ENCODE results near the gene ZNF93. TPM values are rescaled to one million over a fixed set of nuclear protein-coding genes. Genes with fewer than 3 reads are reported as not detected.

ZNF93 gene
- total and polyA plus RNA-seq, 2 of the 4 experiments (the other 2 are of a cell fraction) = 3.7 to 10.6 TPM

GRCh38 chr19:19964416-19964815 lies 63.7 kb downstream of the ZNF93 start:
- Histone ChIP-seq H2BK5ac (ENCODE audit: low read depth, low read length, poor library complexity, severe bottlenecking) (no peak overlapping the region), H3K4me3 (ENCODE audit: insufficient read depth, low read depth, low read length) (no peak overlapping the region), H2BK20ac (ENCODE audit: low read depth, low read length) (no peak overlapping the region), H3K36me3 (ENCODE audit: control insufficient read depth, insufficient read depth, low read length) (no peaks in the 10 kb centered on the region), H4K91ac (ENCODE audit: insufficient read depth, low read depth, low read length) (no peak overlapping the region), H3K4me2 (ENCODE audit: low read depth, low read length) (no peak overlapping the region), H2AK5ac (ENCODE audit: low read depth, low read length) (no peak overlapping the region), H2AK9ac (replicated peaks; ENCODE audit: low read depth, low read length, poor library complexity) (no peak overlapping the region), H3K4me1 (ENCODE audit: control insufficient read depth, insufficient read depth, low read length) (no peaks in the 10 kb centered on the region), H3K18ac (ENCODE audit: low read depth, low read length) (no peak overlapping the region), H3K9me1 (ENCODE audit: insufficient read depth, low read length) (no peaks in the 10 kb centered on the region), H2BK15ac (ENCODE audit: low read depth, low read length) (no peak overlapping the region), H3K14ac (replicated peaks; ENCODE audit: low read depth, low read length) (no peak overlapping the region), H3K9me3 (ENCODE audit: control insufficient read depth, insufficient read depth, low read length) (peaks cover 7% of the 10 kb centered on the region), H4K20me1 (ENCODE audit: insufficient read depth, low read length) (no peaks in the 10 kb centered on the region), H2BK120ac (ENCODE audit: low read depth, low read length) (no peak overlapping the region), H3K79me1 (ENCODE audit: low read depth in 1 of 2, low read length in 2 of 2) (no peaks in the 10 kb centered on the region), H3K27me3 (ENCODE audit: control insufficient read depth, insufficient read depth, low read length) (no peaks in the 10 kb centered on the region), H3K27ac (ENCODE audit: insufficient read depth, low read length) (no peak overlapping the region), H3K4ac (ENCODE audit: low read depth, low read length) (no peak overlapping the region), H4K8ac (ENCODE audit: low read depth in 2 of 2, low read length in 2 of 2) (no peak overlapping the region), H3K9ac (ENCODE audit: low read depth, low read length) (no peak overlapping the region), H3K23ac (ENCODE audit: low read depth, low read length) (no peak overlapping the region), H3K56ac (ENCODE audit: extremely low read depth, insufficient read depth, low read length) (no peak overlapping the region), H4K5ac (ENCODE audit: low read depth, low read length) (no peak overlapping the region), H2AFZ (replicated peaks; ENCODE audit: low read length, poor library complexity) (no peak overlapping the region)
- TF ChIP-seq ELK1 (IDR thresholded peaks at IDR 0.05; ENCODE audit: borderline replicate concordance, low read depth, low read length) = no peak
- TF ChIP-seq BHLHE40 (IDR thresholded peaks at IDR 0.05; ENCODE audit: low read depth, low read length) = no peak
- no peak for TF ChIP-seq MAFK (IDR thresholded peaks at IDR 0.05; ENCODE audit: low read depth, low read length)
- TF ChIP-seq NFE2L2 (IDR thresholded peaks at IDR 0.05; ENCODE audit: low read depth, low read length) = no peak
- TF ChIP-seq CEBPB (IDR thresholded peaks at IDR 0.05; ENCODE audit: low read depth, low read length) = no peak
- no peak for TF ChIP-seq RAD21 (IDR thresholded peaks at IDR 0.05; ENCODE audit: low read length)
- no peak for TF ChIP-seq MXI1 (IDR thresholded peaks at IDR 0.05; ENCODE audit: borderline replicate concordance, low read depth, low read length)
- TF ChIP-seq SMC3 (IDR thresholded peaks at IDR 0.05; ENCODE audit: low read depth, low read length) = no peak
- TF ChIP-seq POLR2A (IDR thresholded peaks at IDR 0.05; ENCODE audit: low read depth, low read length) = no peak
- no peak for TF ChIP-seq CTCF (conservative IDR thresholded peaks at IDR 0.05; ENCODE audit: low read depth, low read length)
- TF ChIP-seq RCOR1 (IDR thresholded peaks at IDR 0.05; ENCODE audit: insufficient replicate concordance, low read length) = no peak
- no peak for TF ChIP-seq USF2 (IDR thresholded peaks at IDR 0.05; ENCODE audit: low read depth, low read length)
- TF ChIP-seq RFX5 (IDR thresholded peaks at IDR 0.05; ENCODE audit: low read depth, low read length) = no peak
- TF ChIP-seq CHD1 (IDR thresholded peaks at IDR 0.05; ENCODE audit: low read depth, low read length) = no peak
- TF ChIP-seq MAZ (IDR thresholded peaks at IDR 0.05; ENCODE audit: borderline replicate concordance, low read depth, low read length) = no peak
- TF ChIP-seq FOS (IDR thresholded peaks at IDR 0.05; ENCODE audit: low read depth, low read length) = no peak
- intact Hi-C loops (cut with micrococcal nuclease) (no loop called here), dilution Hi-C loops (cut with HindIII; ENCODE audit: low sequenced_read_pairs, unreplicated experiment) (no loop called here), in situ Hi-C loops (cut with MboI; ENCODE audit: low sequenced_read_pairs) (loop anchor here (25.0 kb wide), 1 partner anchor 427 kb away; the partner anchor contains the start of genes CILP2 and YJEFN3)
- WGBS, 2 experiments (ENCODE audit: extremely low coverage in 2 of 2, insufficient read length in 1 of 2) = 70% methylated on average over 3 of the region's 7 CpGs; no CpG with 5 or more reads in 1 of the 2 experiments
- CTCF ChIA-PET = no interaction called here
- DNase-seq (no peak), ATAC-seq (ENCODE audit: low read depth) (no peak)
- no TSS peak for BruUV-seq (replicated peaks)
- POLR2A ChIA-PET (ENCODE audit: unreplicated experiment) = no interaction called here
